ENCODE data around the gene CETN1.

GRCh38 chr18:549967-550366, 30.2 kb upstream of the CETN1 start:
- TF ChIP-seq EZH2 (IDR thresholded peaks at IDR 0.05) = no peak
- TF ChIP-seq POLR2AphosphoS5 (IDR thresholded peaks at IDR 0.05; ENCODE audit: borderline replicate concordance, low read depth, low read length) = no peak
